ENCODE data around the gene MRPL52.

- TF ChIP-seq SUZ12 (IDR thresholded peaks at IDR 0.05; ENCODE audit: extremely low read depth, insufficient read depth, insufficient read length) (no peak), YY1 (IDR thresholded peaks at IDR 0.05; ENCODE audit: insufficient read depth, insufficient read length) (no peak)
These were observed 7.6 kb upstream of the MRPL52 start for GRCh38 chr14:22822016-22822570.
